Measurements from ENCODE around the gene LANCL2.
A peak's percentile ranks its signal among the peaks of the same experiment; 100 is the strongest.
"Not testable (repeated sequence)": the region's sequence is repeated elsewhere in the genome, so short reads cannot be mapped to it uniquely, and the experiment has no call there.

LANCL2 gene

GRCh38 chr7:55400191-55400590 is 35.1 kb downstream of the LANCL2 start:
- no peak for FAIRE-seq
- DNase-seq (ENCODE audit: insufficient read length, low spot score) = no peak

DNA sequence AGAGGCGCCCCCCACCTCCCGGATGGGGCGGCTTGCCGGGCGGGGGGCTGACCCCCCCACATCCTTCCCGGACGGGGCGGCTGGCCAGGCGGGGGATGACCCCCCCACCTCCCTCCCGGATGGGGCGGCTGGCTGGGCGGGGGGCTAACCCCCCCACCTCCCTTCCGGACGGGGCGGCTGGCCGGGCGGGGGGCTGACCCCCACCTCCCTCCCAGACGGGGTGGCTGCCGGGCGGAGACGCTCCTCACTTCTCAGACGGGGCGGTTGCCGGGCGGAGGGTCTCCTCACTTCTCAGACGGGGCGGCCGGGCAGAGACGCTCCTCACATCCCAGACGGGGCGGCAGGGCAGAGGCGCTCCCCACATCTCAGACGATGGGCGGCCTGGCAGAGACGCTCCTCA is 37.4 kb downstream of the LANCL2 start:
- FAIRE-seq; DNase-seq (ENCODE audit: insufficient read length, low spot score): not testable (repeated sequence)

DNA sequence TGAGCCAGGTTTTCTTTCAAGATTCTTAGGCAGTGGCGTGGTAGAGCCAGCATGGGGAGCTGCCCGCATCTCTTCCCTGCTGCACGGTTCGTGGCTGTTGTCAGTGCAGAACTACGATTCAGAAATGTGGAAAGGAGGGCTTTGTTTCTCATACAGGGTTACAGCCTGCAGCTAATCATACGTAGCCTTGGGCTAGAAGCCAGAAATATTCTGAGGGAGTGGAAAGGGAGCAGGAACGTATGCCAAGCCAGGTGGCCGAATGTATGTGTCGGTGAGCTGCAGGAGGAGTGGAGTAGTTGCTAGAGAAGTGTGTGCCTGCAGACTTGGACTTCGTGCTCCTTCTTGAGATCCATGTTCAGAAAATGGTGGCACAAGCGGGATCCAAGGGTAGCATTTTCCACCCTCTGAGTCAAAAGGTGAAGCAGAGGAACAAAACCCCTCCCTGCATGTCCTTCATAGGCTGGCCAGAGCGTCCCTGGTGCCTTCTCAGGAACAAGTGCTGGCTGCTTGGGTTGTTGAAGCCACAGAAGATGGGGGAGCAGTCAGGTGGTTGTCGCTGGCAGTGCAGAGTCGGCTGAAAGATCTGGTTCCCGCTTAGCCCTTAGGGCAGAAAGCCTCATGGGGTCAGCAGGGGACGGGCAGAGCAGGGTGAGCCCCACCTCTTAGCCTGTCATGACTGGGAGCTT is 40.9 kb downstream of the LANCL2 start:
- DNase-seq (ENCODE audit: insufficient read length, low spot score) (no peak), FAIRE-seq (no peak)

- FAIRE-seq = no peak
Measured at GRCh38 chr7:55409482-55410225, 44.5 kb downstream of the LANCL2 start.

GRCh38 chr7:55410667-55411239 is 45.6 kb downstream of the LANCL2 start:
- no peak for DNase-seq (ENCODE audit: insufficient read length, low spot score)
- no peak for FAIRE-seq

More at GRCh38 chr7:55409482-55410225, 44.5 kb downstream of the LANCL2 start:
- DNase-seq (ENCODE audit: insufficient read length, low spot score) = no peak

DNA sequence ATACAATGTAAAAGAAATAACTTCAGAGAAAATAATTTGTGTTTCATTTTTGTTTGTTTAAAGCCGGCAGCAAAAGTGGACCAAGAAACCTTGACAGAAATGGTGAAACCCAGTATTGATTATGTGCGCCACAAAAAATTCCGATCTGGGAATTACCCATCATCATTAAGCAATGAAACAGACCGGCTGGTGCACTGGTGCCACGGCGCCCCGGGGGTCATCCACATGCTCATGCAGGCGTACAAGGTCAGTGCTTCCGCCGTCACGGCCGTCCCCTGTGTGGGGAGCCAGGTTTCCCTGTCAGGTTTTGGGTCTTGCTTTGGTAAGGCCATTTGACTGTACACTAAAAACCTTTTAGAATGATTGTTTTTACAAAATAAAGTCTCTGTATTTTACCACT is 46.7 kb downstream of the LANCL2 start:
- no peak for DNase-seq (ENCODE audit: insufficient read length, low spot score)
- FAIRE-seq = no peak

DNA sequence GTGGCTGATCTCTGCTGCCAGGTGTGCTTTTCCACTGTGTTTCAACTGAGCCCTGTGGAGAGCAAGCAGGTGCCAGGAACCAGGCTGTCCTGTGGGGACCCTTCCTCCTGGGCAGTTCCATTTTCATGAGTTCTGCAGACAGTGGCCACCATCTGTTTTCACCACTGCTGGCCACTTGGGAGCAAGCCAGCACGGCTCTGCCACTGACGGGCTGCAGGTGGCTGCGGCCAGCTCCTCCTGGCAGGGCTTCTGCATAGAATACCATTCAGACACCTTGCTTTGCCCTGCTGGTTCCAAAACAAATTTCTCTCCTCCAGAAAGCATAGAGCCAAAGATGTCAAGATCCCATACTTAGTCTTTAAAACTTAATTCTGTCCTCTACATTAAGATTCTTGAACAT is 48.3 kb downstream of the LANCL2 start:
- DNase-seq (ENCODE audit: insufficient read length, low spot score) (no peak), FAIRE-seq (no peak)

DNA sequence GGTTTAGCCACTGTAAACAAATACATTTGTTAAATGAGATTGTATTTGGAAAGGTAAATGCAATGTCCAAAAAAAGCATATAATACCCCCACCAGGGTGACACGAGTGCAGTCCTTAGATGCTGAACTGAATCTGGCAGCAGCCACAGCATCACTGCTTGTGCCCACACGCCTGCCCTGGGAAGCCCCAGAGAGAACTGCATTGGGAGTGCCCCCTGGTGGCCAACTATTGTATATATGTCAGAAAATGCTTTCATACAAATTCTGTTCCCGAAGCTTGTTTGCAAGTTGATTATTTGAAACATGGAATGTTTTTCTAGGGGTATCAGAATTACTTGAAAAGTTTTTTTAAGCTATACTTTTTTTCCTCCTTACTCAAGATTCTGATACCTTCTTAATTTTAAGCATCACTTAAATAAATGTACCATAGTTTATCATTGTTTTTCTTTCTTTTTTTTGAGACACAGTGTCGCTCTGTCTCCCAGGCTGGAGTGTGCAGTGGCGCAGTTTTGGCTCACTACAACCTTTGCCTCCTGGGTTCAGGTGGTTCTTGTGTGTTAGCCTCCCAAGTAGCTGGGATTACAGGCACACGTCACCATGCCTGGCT is 50.1 kb downstream of the LANCL2 start:
- DNase-seq (ENCODE audit: insufficient read length, low spot score) = peak; percentile 80
- FAIRE-seq = no peak

DNA sequence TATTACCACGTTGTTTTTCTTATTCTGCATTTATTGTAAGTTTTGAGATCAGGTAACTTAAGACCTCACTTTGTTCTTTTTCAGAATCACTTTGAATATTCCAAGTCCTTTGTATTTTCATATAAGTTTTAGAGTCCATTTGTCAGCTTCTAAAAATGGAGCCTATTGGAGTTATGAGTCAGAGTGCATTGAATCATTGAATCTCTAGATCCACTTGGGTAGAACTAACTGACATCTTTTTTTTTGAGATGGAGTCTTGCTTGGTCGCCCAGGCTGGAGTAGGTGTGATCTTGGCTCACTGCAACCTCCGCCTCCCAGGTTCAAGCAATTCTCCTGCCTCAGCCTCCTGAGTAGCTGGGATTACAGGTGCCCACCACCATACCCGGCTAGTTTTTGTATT is 52.3 kb downstream of the LANCL2 start:
- DNase-seq (ENCODE audit: insufficient read length, low spot score); FAIRE-seq: not testable (repeated sequence)

DNA sequence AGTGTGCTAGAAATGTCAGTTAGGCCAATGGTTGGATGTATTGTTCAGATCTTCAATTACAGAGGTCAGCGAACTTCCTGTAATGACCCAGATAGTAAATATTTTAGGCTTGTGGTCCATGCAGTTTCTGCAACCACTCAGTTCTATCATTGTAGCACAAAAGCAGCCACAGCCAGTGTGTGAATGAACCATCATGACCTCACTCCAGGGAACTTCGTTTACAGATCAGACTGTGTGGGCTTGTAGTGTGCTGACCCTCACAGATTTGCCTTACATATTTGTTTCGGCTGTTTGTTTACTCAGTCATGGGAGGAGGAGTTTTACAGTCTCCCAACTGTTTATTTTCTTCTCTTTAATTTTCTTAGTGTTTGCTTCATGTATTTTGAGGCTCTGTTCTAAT is 55.4 kb downstream of the LANCL2 start:
- FAIRE-seq = no peak
- no peak for DNase-seq (ENCODE audit: insufficient read length, low spot score)

- DNase-seq (ENCODE audit: insufficient read length, low spot score) = no peak
- FAIRE-seq = no peak
Measured at GRCh38 chr7:55423277-55423711, 58.2 kb downstream of the LANCL2 start.

DNA sequence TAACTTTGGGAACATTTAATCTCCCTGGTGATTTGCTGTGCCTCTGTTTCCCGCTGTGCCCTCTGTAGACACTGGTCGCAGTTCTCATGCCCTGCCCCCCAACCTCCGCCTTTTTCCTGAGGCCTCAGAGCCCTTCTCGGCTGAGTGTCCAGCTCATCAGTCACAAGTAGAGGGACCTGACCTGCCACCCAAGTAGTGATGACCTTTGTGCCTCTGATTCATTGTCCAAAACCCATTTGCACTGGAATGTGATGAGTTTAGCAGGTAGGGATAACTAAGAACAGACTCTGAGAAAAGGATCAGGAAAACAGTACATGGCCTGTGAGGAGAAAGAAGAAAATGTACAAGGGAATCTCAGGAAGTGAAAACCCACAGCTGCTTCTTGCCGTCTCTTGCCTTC is 58.8 kb downstream of the LANCL2 start:
- DNase-seq (ENCODE audit: insufficient read length, low spot score) (no peak), FAIRE-seq (no peak)

GRCh38 chr7:55425141-55425752 is 60.1 kb downstream of the LANCL2 start:
- no peak for DNase-seq (ENCODE audit: insufficient read length, low spot score)
- FAIRE-seq = no peak

- no peak for FAIRE-seq
- no peak for DNase-seq (ENCODE audit: insufficient read length, low spot score)
Measured at GRCh38 chr7:55426676-55427075, 61.5 kb downstream of the LANCL2 start.

- no peak for FAIRE-seq
- DNase-seq (ENCODE audit: insufficient read length, low spot score) = no peak
Measured at GRCh38 chr7:55427342-55427741, 62.2 kb downstream of the LANCL2 start.

GRCh38 chr7:55427800-55428199 is 62.7 kb downstream of the LANCL2 start:
- no peak for FAIRE-seq
- DNase-seq (ENCODE audit: insufficient read length, low spot score) = no peak

DNA sequence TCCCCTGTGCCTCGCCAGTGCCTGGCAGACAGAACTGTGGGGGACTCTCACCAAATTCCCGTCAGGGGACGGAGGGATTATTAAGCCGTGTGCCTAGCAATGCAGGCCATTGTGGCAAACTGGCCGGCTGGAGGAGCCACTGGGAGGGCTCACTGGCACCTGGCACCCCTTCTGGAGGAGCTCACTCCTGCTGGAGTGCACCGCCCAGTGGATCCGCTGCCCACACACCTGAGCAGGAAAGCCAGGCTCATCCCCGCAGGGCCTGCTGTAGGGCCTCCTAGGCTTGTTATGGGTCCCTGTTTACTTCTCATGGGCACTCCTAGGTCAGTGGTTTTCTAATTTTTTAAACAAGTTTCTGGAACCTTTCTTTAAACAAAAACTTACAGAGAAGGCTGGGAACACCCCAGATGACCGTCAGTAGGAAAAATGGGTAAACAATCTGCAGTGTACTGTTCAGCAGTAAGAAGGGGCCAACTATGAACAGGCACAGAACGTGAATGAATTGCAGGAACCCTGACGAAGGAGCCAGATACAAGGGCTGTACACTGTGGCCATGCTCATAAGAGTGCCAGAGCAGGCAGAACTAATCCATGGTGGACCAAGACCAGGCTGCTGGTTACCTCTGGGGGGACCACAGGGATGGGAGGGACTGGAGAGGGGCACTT is 64.8 kb downstream of the LANCL2 start:
- FAIRE-seq = no peak
- no peak for DNase-seq (ENCODE audit: insufficient read length, low spot score)

- no peak for FAIRE-seq
- no peak for DNase-seq (ENCODE audit: insufficient read length, low spot score)
Measured at GRCh38 chr7:55431898-55432297, 66.8 kb downstream of the LANCL2 start.

- DNase-seq (ENCODE audit: insufficient read length, low spot score) = no peak
- no peak for FAIRE-seq
Measured at GRCh38 chr7:55432506-55432905, 67.4 kb downstream of the LANCL2 start.

DNA sequence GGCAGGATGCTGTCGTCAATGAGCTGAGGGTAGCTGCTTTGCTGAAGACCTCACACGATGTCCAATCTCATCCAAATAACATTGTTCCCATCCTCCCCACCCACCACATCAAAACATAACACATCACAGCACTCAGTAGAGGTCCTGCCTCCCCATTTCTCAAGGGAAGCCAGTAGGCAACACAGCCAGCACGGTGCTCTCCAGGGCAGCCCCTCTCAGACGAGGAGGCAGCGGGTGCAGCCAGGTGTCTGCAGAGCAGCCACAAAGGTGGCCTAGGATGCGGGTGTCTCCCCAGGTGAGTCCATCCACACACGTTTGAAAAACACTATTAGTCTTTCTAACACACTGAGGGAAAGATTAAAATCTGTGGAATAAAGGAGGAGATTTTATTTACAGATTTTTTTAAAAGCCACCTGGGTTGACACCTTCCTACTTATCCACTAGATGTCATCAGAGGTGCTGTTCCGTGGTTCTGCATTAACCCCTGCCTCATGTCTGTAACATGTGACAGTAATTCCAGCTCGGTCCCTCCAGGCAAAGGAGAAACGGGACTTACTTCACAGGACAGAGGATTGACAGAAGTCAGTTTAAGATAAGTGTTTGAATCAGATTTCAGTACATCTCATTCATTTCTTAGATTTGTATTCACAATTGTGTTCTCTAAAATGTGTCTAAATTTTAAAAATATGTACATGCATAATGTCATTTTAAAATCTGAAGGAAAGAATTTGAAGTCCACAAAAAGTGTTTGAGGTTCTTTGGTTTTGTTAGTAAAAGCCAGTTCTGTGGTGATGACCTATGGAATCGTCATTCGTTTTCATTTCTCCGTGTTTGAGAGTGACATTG is 68.0 kb downstream of the LANCL2 start:
- FAIRE-seq (peak; percentile 42), DNase-seq (ENCODE audit: insufficient read length, low spot score) (peak; percentile 56)

Data from HTR-8/SVneo (cell line).